Thymus (tissue), 11 donors: ENCODE measurements around the gene SNX25. TPM values are rescaled to one million over a fixed set of nuclear protein-coding genes. Genes with fewer than 3 reads are reported as not detected.

Experiments
- DNase-seq, 9 donors: peaks; one replicate each; pipeline ENCODE4 v3.0.0-alpha.2; 2013; ENCODE audit warnings: low spot score in 9 of 9, low read depth in 6 of 9, missing footprints in 1 of 9
- H3K27ac ChIP-seq, 2 donors: one replicate each; pipeline ENCODE4 v1.5.1; 2013; ENCODE audit warnings: control low read depth in 1 of 2, low read depth in 1 of 2, low read length in 1 of 2, mild to moderate bottlenecking in 1 of 2, moderate library complexity in 1 of 2
- H3K27me3 ChIP-seq, 2 donors: one replicate each; pipeline ENCODE4 v1.5.1; 2013; ENCODE audit warnings: low read length in 1 of 2; ENCODE audit not compliant: control insufficient read depth in 2 of 2, insufficient read depth in 1 of 2
- H3K36me3 ChIP-seq, 2 donors: one replicate each; pipeline ENCODE4 v1.5.1; 2013; ENCODE audit warnings: low read length in 1 of 2, mild to moderate bottlenecking in 1 of 2, moderate library complexity in 1 of 2; ENCODE audit not compliant: control insufficient read depth in 2 of 2, insufficient read depth in 2 of 2
- H3K4me1 ChIP-seq, 2 donors: one replicate each; pipeline ENCODE4 v1.5.1; 2013; ENCODE audit warnings: low read length in 2 of 2; ENCODE audit not compliant: control insufficient read depth in 2 of 2, insufficient read depth in 2 of 2
- H3K4me3 ChIP-seq, 2 donors: one replicate each; pipeline ENCODE4 v1.5.1; 2013; ENCODE audit warnings: low read length in 2 of 2, control low read depth in 1 of 2, mild to moderate bottlenecking in 1 of 2
- H3K9me3 ChIP-seq, 2 donors: one replicate each; pipeline ENCODE4 v1.5.1; 2013; ENCODE audit warnings: low read length in 1 of 2, mild to moderate bottlenecking in 1 of 2; ENCODE audit not compliant: control insufficient read depth in 2 of 2, insufficient read depth in 1 of 2
- WGBS: extraction: QIAGEN DNeasy Blood & Tissue Kit; methylation state at CpG from one replicate; pipeline ENCODE4 v1.1.7; 2013; 5-methylcytosine and 5-hydroxymethylcytosine counted together
- polyA plus RNA-seq: library from polyadenylated mRNA; stranded (reverse); fragments of 200-250 nt; gene quantifications from one replicate; pipeline ENCODE4 v1.2.3, GENCODE V29; 2013
- total RNA-seq: library from RNA; stranded (reverse); fragments of 120-200 nt; gene quantifications from one replicate; pipeline ENCODE4 v1.2.4, GENCODE V29; 2013
- donor health status: healthy.

SNX25 gene
- total and polyA plus RNA-seq, 2 donors: 7.9 to 8.5 TPM

- H3K9me3 ChIP-seq: no peaks in the 10 kb centered on the region
- WGBS: 96% methylated on average over 3 of the region's 3 CpGs
- no peaks in the 10 kb centered on the region for H3K27me3 ChIP-seq
These were observed 123.4 kb downstream of the SNX25 start for GRCh38 chr4:185332575-185333464.

GRCh38 chr4:185334326-185334725, 124.9 kb downstream of the SNX25 start:
- no peaks in the 10 kb centered on the region for H3K36me3 ChIP-seq
- 96% methylated on average over 4 of the region's 4 CpGs for WGBS
- no peaks in the 10 kb centered on the region for H3K27me3 ChIP-seq
- H3K9me3 ChIP-seq: no peaks in the 10 kb centered on the region
- no peak for DNase-seq
- H3K4me1 ChIP-seq: no peaks in the 10 kb centered on the region
- H3K4me3 ChIP-seq: no peak overlapping the region
- H3K27ac ChIP-seq: no peak overlapping the region

More at GRCh38 chr4:185332575-185333464, 123.4 kb downstream of the SNX25 start:
- Histone ChIP-seq H3K27ac (no peak overlapping the region), H3K36me3 (no peaks in the 10 kb centered on the region), H3K4me3 (no peak overlapping the region), H3K4me1 (no peaks in the 10 kb centered on the region)
- DNase-seq: no peak

GRCh38 chr4:185335579-185335978, 126.2 kb downstream of the SNX25 start:
- 99% methylated on average over 1 of the region's 1 CpG for WGBS

GRCh38 chr4:185339941-185340340, 130.5 kb downstream of the SNX25 start:
- 53% methylated on average over 3 of the region's 3 CpGs for WGBS
- no peak for DNase-seq
- no peaks in the 10 kb centered on the region for H3K27me3 ChIP-seq
- no peaks in the 10 kb centered on the region for H3K36me3 ChIP-seq
- H3K27ac ChIP-seq: no peak overlapping the region
- H3K4me1 ChIP-seq: peaks cover 0 to 2% of the 10 kb centered on the region in 2 donors
- H3K4me3 ChIP-seq: no peak overlapping the region
- H3K9me3 ChIP-seq: no peaks in the 10 kb centered on the region

More at GRCh38 chr4:185335579-185335978, 126.2 kb downstream of the SNX25 start:
- no peaks in the 10 kb centered on the region for H3K9me3 ChIP-seq
- no peaks in the 10 kb centered on the region for H3K36me3 ChIP-seq
- no peak for DNase-seq
- H3K27ac ChIP-seq: no peak overlapping the region
- no peak overlapping the region for H3K4me3 ChIP-seq
- no peaks in the 10 kb centered on the region for H3K4me1 ChIP-seq
- no peaks in the 10 kb centered on the region for H3K27me3 ChIP-seq

- 94% methylated on average over 2 of the region's 2 CpGs for WGBS
- Histone ChIP-seq H3K9me3 (no peaks in the 10 kb centered on the region), H3K4me1 (peaks cover 0 to 7% of the 10 kb centered on the region in 2 donors), H3K27me3 (no peaks in the 10 kb centered on the region), H3K4me3 (no peak overlapping the region), H3K36me3 (no peaks in the 10 kb centered on the region), H3K27ac (no peak overlapping the region)
- no peak for DNase-seq
These were observed 132.0 kb downstream of the SNX25 start for GRCh38 chr4:185341377-185341776.

GRCh38 chr4:185341841-185342240, 132.4 kb downstream of the SNX25 start:
- WGBS: 99% methylated on average over 6 of the region's 6 CpGs
- Histone ChIP-seq H3K9me3 (no peaks in the 10 kb centered on the region), H3K27me3 (no peaks in the 10 kb centered on the region), H3K36me3 (no peaks in the 10 kb centered on the region), H3K4me1 (peaks cover 0 to 7% of the 10 kb centered on the region in 2 donors), H3K4me3 (no peak overlapping the region), H3K27ac (no peak overlapping the region)
- DNase-seq: no peak

- 94% methylated on average over 15 of the region's 15 CpGs for WGBS
- H3K36me3 ChIP-seq: no peaks in the 10 kb centered on the region
These were observed 134.6 kb downstream of the SNX25 start for GRCh38 chr4:185343726-185344581.

GRCh38 chr4:185344743-185345538, 135.5 kb downstream of the SNX25 start:
- DNase-seq: peak in 2 of 9 donors; percentile 7 to 23
- Histone ChIP-seq H3K27me3 (no peaks in the 10 kb centered on the region), H3K9me3 (no peaks in the 10 kb centered on the region), H3K27ac (no peak overlapping the region), H3K36me3 (no peaks in the 10 kb centered on the region), H3K4me3 (no peak overlapping the region), H3K4me1 (peaks cover 0 to 7% of the 10 kb centered on the region in 2 donors)
- WGBS: 61% methylated on average over 6 of the region's 6 CpGs

More at GRCh38 chr4:185343726-185344581, 134.6 kb downstream of the SNX25 start:
- H3K9me3 ChIP-seq: no peaks in the 10 kb centered on the region
- no peak overlapping the region for H3K4me3 ChIP-seq
- no peaks in the 10 kb centered on the region for H3K27me3 ChIP-seq
- DNase-seq: no peak
- peaks cover 0 to 7% of the 10 kb centered on the region in 2 donors for H3K4me1 ChIP-seq
- no peak overlapping the region for H3K27ac ChIP-seq
